ENCODE measurements around the gene HSFX2. TPM values are rescaled to one million over a fixed set of nuclear protein-coding genes. Genes with fewer than 3 reads are reported as not detected.
"Not testable (repeated sequence)": the region's sequence is repeated elsewhere in the genome, so short reads cannot be mapped to it uniquely, and the experiment has no call there.

Gene HSFX2
- total RNA-seq, 1 donor from 2014 or later = not detected

GRCh38 chrX:149563359-149563758, 31.8 kb downstream of the HSFX2 start:
- TF ChIP-seq CTCF (conservative IDR thresholded peaks at IDR 0.05; ENCODE audit: low read depth, low read length) = no peak
- no peak overlapping the region for H3K4me3 ChIP-seq (ENCODE audit: low read depth, low read length)
- DNase-seq (ENCODE audit: low read depth) = no peak

- not testable (repeated sequence) for DNase-seq (ENCODE audit: low read depth); H3K4me3 ChIP-seq (ENCODE audit: low read depth, low read length)
Measured at GRCh38 chrX:149555251-149555650, 39.9 kb downstream of the HSFX2 start.

- DNase-seq (ENCODE audit: low read depth); H3K4me3 ChIP-seq (ENCODE audit: low read depth, low read length): not testable (repeated sequence)
Measured at GRCh38 chrX:149551939-149552248, 43.2 kb downstream of the HSFX2 start.

- not testable (repeated sequence) for DNase-seq (ENCODE audit: low read depth)
Measured at GRCh38 chrX:149551245-149551938, 43.7 kb downstream of the HSFX2 start.

GRCh38 chrX:149550454-149550853, 44.7 kb downstream of the HSFX2 start:
- not testable (repeated sequence) for DNase-seq (ENCODE audit: low read depth); H3K4me3 ChIP-seq (ENCODE audit: low read depth, low read length)

More at GRCh38 chrX:149551245-149551938, 43.7 kb downstream of the HSFX2 start:
- not testable (repeated sequence) for H3K4me3 ChIP-seq (ENCODE audit: low read depth, low read length)

GRCh38 chrX:149549701-149550100, 45.4 kb downstream of the HSFX2 start, which contains the start of gene HSFX3:
Gene HSFX3 (minus strand): TSS chrX:149549924. CDS start chrX:149549852, 72 bp downstream.
- not testable (repeated sequence) for DNase-seq (ENCODE audit: low read depth); H3K4me3 ChIP-seq (ENCODE audit: low read depth, low read length)

- DNase-seq (ENCODE audit: low read depth) = not testable (repeated sequence)
Measured at GRCh38 chrX:149547782-149548181, 47.3 kb downstream of the HSFX2 start.

GRCh38 chrX:149546962-149547361, 48.2 kb downstream of the HSFX2 start:
- not testable (repeated sequence) for DNase-seq (ENCODE audit: low read depth); H3K4me3 ChIP-seq (ENCODE audit: low read depth, low read length)

More at GRCh38 chrX:149547782-149548181, 47.3 kb downstream of the HSFX2 start:
- not testable (repeated sequence) for H3K4me3 ChIP-seq (ENCODE audit: low read depth, low read length)

- DNase-seq (ENCODE audit: low read depth) = not testable (repeated sequence)
Measured at GRCh38 chrX:149545545-149546543, 49.3 kb downstream of the HSFX2 start.

More at GRCh38 chrX:149545545-149546543, 49.3 kb downstream of the HSFX2 start:
- H3K4me3 ChIP-seq (ENCODE audit: low read depth, low read length) = not testable (repeated sequence)

Other genes with a start within 250 kb of the HSFX2 start
- gene IDS, start 90.0 kb downstream of the HSFX2 start, total RNA-seq = 37.0 and 54.0 TPM in 2 replicates
- gene EOLA1, start 54.3 kb downstream of the HSFX2 start, total RNA-seq = 6.5 and 9.2 TPM in 2 replicates
- not detected in 2 replicates for gene HSFX3, start 45.4 kb downstream of the HSFX2 start, total RNA-seq
- not detected in 2 replicates for gene MAGEA9B, start 7.9 kb downstream of the HSFX2 start, total RNA-seq
- 11.0 and 15.6 TPM in 2 replicates for gene TMEM185A, start 36.5 kb upstream of the HSFX2 start, total RNA-seq
- not detected in 2 replicates for gene MAGEA11, start 116.7 kb upstream of the HSFX2 start, total RNA-seq
- gene HSFX1, start 178.8 kb upstream of the HSFX2 start, total RNA-seq = 0.51 TPM in 1 of 2 replicates, not detected in the other
- not detected in 2 replicates for gene MAGEA9, start 186.6 kb upstream of the HSFX2 start, total RNA-seq